Loucy (cell line): ENCODE data around the gene CACNA2D1.

Experiments
- H2AFZ ChIP-seq: fragments of 200-600 bp; sonication (generic); 2 replicates; pipeline ENCODE4 v1.6.0; 2016; ENCODE audit warnings: antibody characterized with exemption, mild to moderate bottlenecking, low read length, moderate library complexity
- H3F3A ChIP-seq: fragments of 200-600 bp; 2 replicates; pipeline ENCODE4 v1.6.0; 2016; ENCODE audit warnings: antibody characterized with exemption, low read depth, mild to moderate bottlenecking
- H3K27me3 ChIP-seq: fragments of 200-600 bp; sonication (generic); 2 replicates; pipeline ENCODE4 v1.6.1; 2014; ENCODE audit warnings: low read length, mild to moderate bottlenecking; ENCODE audit not compliant: insufficient read depth, poor library complexity, severe bottlenecking
- H3K36me3 ChIP-seq: fragments of 200-600 bp; sonication (generic); 2 replicates; pipeline ENCODE4 v1.6.1; 2016; ENCODE audit warnings: low read length; ENCODE audit not compliant: insufficient read depth
- H3K4me1 ChIP-seq: fragments of 200-600 bp; sonication (generic); 2 replicates; pipeline ENCODE4 v1.5.1; 2014; ENCODE audit warnings: low read length, mild to moderate bottlenecking; ENCODE audit not compliant: insufficient read depth, poor library complexity, severe bottlenecking
- H3K4me2 ChIP-seq: fragments of 200-600 bp; sonication (generic); 2 replicates; pipeline ENCODE4 v1.6.0; 2014; ENCODE audit warnings: antibody characterized with exemption, low read length, low read depth, mild to moderate bottlenecking; ENCODE audit not compliant: poor library complexity, severe bottlenecking
- H3K4me3 ChIP-seq: fragments of 200-600 bp; sonication (generic); 2 replicates; pipeline ENCODE4 v1.5.1; 2014; ENCODE audit warnings: low read length, mild to moderate bottlenecking, mixed read lengths; ENCODE audit not compliant: poor library complexity, severe bottlenecking
- H3K79me2 ChIP-seq: fragments of 200-600 bp; sonication (generic); 2 replicates; pipeline ENCODE4 v1.6.1; 2014; ENCODE audit warnings: low read length; ENCODE audit not compliant: insufficient read depth
- H3K9ac ChIP-seq: fragments of 200-600 bp; sonication (generic); 2 replicates; pipeline ENCODE4 v1.6.0; 2014; ENCODE audit warnings: mild to moderate bottlenecking, low read depth, low read length, moderate library complexity; ENCODE audit not compliant: poor library complexity, severe bottlenecking
- H3K9me2 ChIP-seq: fragments of 200-600 bp; sonication (generic); replicated peaks from 2 replicates; pipeline ENCODE4 v1.6.1; 2016; ENCODE audit warnings: low read depth, low read length, mixed read lengths
- H3K9me3 ChIP-seq: fragments of 200-600 bp; sonication (generic); 2 replicates; pipeline ENCODE4 v1.6.1; 2014; ENCODE audit warnings: mild to moderate bottlenecking, antibody characterized with exemption, low read length, low read depth; ENCODE audit not compliant: insufficient read depth
- H4K20me1 ChIP-seq: fragments of 200-600 bp; sonication (generic); 2 replicates; pipeline ENCODE4 v1.6.0; 2014; ENCODE audit warnings: antibody characterized with exemption, low read length, mild to moderate bottlenecking; ENCODE audit not compliant: insufficient read depth, poor library complexity, severe bottlenecking
- EZH2phosphoT487 ChIP-seq: fragments of 200-600 bp; IDR thresholded peaks from 2 replicates; pipeline ENCODE4 v1.6.1; 2018; ENCODE audit warnings: antibody characterized with exemption, mild to moderate bottlenecking, moderate library complexity, borderline replicate concordance
- TF ChIP-seq, protein P1 (sequence below): fragments of 200-600 bp; sonication (generic); conservative IDR thresholded peaks from 2 replicates; pipeline ENCODE4 v1.5.1; 2014; ENCODE audit warnings: mild to moderate bottlenecking, antibody characterized with exemption, low read length

The CACNA2D1 gene

DNA sequence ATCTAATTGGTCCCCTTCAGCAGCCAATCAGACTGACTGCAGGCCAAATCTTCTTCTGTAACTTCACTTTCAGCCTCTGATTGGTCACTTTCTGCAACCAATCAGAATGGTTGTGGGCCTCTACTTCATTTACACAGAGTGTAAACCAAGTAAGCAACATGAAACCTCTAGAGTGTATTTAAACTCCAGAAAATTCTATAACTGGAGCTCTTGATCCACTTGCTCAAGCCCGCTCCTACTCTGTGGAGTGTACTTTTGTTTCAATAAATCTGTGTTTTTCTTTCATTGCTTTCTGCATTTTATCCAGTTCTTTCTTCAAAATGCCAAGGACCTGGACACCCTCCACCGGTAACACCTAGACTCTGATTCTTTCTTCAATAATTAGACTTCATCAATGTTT lies 319.1 kb downstream of the CACNA2D1 start:
- H2AFZ ChIP-seq: no peak overlapping the region
- H3K4me3 ChIP-seq: no peak overlapping the region
- no peaks in the 10 kb centered on the region for H3F3A ChIP-seq
- H3K27me3 ChIP-seq: no peaks in the 10 kb centered on the region
- TF ChIP-seq EZH2phosphoT487: no peak
- TF ChIP-seq, protein P1, sequence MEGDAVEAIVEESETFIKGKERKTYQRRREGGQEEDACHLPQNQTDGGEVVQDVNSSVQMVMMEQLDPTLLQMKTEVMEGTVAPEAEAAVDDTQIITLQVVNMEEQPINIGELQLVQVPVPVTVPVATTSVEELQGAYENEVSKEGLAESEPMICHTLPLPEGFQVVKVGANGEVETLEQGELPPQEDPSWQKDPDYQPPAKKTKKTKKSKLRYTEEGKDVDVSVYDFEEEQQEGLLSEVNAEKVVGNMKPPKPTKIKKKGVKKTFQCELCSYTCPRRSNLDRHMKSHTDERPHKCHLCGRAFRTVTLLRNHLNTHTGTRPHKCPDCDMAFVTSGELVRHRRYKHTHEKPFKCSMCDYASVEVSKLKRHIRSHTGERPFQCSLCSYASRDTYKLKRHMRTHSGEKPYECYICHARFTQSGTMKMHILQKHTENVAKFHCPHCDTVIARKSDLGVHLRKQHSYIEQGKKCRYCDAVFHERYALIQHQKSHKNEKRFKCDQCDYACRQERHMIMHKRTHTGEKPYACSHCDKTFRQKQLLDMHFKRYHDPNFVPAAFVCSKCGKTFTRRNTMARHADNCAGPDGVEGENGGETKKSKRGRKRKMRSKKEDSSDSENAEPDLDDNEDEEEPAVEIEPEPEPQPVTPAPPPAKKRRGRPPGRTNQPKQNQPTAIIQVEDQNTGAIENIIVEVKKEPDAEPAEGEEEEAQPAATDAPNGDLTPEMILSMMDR: no peak
- no peaks in the 10 kb centered on the region for H4K20me1 ChIP-seq
- no peaks in the 10 kb centered on the region for H3K79me2 ChIP-seq
- H3K4me1 ChIP-seq: no peaks in the 10 kb centered on the region
- H3K9me2 ChIP-seq: no peaks in the 10 kb centered on the region
- H3K36me3 ChIP-seq: no peaks in the 10 kb centered on the region
- no peaks in the 10 kb centered on the region for H3K9me3 ChIP-seq
- no peak overlapping the region for H3K9ac ChIP-seq
- no peak overlapping the region for H3K4me2 ChIP-seq

DNA sequence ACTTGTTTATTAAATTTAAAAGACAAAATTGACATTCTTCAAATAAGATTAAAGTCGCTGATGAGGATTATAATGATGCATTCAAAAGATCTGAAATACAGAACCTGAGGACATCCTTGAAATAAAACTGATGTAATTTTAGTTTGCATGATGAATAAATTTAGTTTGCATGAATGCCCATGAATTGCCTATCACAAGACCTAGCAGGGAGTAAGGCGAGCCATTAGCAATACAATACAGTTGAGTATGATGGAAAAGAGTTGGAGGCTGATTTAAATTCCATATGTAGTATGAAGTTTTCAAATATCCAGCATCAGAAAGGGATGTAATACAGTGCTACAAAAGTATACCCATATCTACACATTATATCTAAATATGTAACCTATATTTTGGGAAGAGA lies 321.3 kb downstream of the CACNA2D1 start:
- no peaks in the 10 kb centered on the region for H4K20me1 ChIP-seq
- H2AFZ ChIP-seq: no peak overlapping the region
- no peaks in the 10 kb centered on the region for H3K9me3 ChIP-seq
- no peak overlapping the region for H3K4me3 ChIP-seq
- H3K9me2 ChIP-seq: no peaks in the 10 kb centered on the region
- TF ChIP-seq EZH2phosphoT487: no peak
- TF ChIP-seq, protein P1: no peak
- H3K4me2 ChIP-seq: no peak overlapping the region
- H3K27me3 ChIP-seq: no peaks in the 10 kb centered on the region
- H3K36me3 ChIP-seq: no peaks in the 10 kb centered on the region
- no peak overlapping the region for H3K9ac ChIP-seq
- no peaks in the 10 kb centered on the region for H3F3A ChIP-seq
- H3K79me2 ChIP-seq: no peaks in the 10 kb centered on the region
- no peaks in the 10 kb centered on the region for H3K4me1 ChIP-seq

DNA sequence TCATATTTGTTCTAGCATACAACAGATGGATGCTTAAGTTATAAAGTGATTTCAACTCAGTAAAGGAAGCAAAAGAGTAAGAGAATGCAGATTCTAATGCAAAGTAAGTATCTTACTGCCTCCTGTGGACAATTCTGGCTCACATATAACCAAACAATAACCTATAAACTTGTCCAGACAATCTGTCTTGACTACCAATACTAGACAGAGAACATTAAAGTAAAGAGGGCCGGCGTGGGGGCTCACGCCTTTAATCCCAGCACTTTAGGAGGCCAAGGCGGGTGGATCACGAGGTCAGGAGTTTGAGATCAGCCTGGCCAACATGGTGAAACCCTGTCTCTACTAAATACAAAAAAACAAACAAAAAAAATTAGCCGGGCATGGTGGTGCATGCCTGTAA lies 329.3 kb downstream of the CACNA2D1 start:
- no peaks in the 10 kb centered on the region for H3K27me3 ChIP-seq
- H4K20me1 ChIP-seq: no peaks in the 10 kb centered on the region

DNA sequence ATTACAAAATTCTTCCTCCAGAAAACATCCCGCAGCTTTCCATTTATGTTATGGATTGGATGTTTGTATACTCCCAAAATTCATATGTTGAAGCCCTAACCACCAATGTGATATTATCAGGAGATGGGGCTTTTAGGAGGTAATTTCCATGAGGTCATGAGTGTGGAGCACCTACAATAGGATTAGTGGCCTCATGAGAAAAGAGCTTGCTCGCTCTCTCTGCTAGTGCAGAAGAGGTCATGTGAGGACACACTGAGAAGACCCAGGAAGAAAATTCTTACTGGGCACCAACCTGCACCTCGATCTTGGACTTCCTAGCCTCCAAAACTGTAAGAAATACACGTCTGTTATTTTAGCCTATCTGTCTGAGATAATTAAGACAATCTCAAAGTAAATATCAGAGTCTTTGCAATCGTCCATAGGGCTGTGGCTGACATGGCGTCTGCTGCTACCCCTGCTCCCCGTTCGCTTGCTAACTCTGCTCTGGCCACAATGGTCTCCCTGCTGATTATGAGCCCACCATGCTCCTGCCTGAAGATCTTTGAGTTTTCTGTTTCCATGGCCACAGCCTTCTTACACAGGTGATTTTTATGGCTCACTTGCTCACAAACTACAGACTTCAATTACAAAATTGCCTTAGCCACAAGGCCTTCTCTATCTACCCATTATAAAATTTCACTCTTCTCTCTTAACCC lies 333.3 kb downstream of the CACNA2D1 start:
- Histone ChIP-seq H3K4me2 (no peak overlapping the region), H4K20me1 (no peaks in the 10 kb centered on the region), H3K27me3 (no peaks in the 10 kb centered on the region), H3K36me3 (no peaks in the 10 kb centered on the region), H3K9me2 (no peaks in the 10 kb centered on the region), H3K9me3 (no peaks in the 10 kb centered on the region), H2AFZ (no peak overlapping the region), H3K4me3 (no peak overlapping the region), H3K4me1 (no peaks in the 10 kb centered on the region), H3F3A (no peaks in the 10 kb centered on the region), H3K79me2 (no peaks in the 10 kb centered on the region), H3K9ac (no peak overlapping the region)
- TF ChIP-seq, protein P1: no peak
- TF ChIP-seq EZH2phosphoT487: no peak

More for the DNA sequence above, 329.3 kb downstream of the CACNA2D1 start:
- Histone ChIP-seq H3K9ac (no peak overlapping the region), H3F3A (no peaks in the 10 kb centered on the region), H3K36me3 (no peaks in the 10 kb centered on the region), H3K9me3 (no peaks in the 10 kb centered on the region), H2AFZ (no peak overlapping the region), H3K9me2 (no peaks in the 10 kb centered on the region), H3K79me2 (no peaks in the 10 kb centered on the region), H3K4me3 (no peak overlapping the region), H3K4me2 (no peak overlapping the region), H3K4me1 (no peaks in the 10 kb centered on the region)
- TF ChIP-seq EZH2phosphoT487: no peak
